Measurements from ENCODE around the gene EPB41L4A.

EPB41L4A gene

GRCh38 chr5:112160652-112161391 lies 258.3 kb downstream of the EPB41L4A start:
- ChIA-PET POLR2A (interaction anchor here (0.6 to 1.7 kb wide), 7 partner anchors 10 to 648 kb away, joined by 4 to 23 read pairs (median 4); partner anchors contain the start of genes EPB41L4A, NREP and STARD4), CTCF (interaction anchor here (0.6 to 2.8 kb wide), 10 partner anchors 9 to 709 kb away, joined by 3 to 16 read pairs (median 4); no protein-coding TSS in a partner anchor)
- peaks cover 29 to 46% of the 10 kb centered on the region in 2 experiments for H3K36me3 ChIP-seq (ENCODE audit: control insufficient read depth in 2 of 2, insufficient read depth in 1 of 2, low read length in 2 of 2)
- no peak for TF ChIP-seq GFI1B (tag by site-specific recombination; IDR thresholded peaks at IDR 0.05)
- TF ChIP-seq ZNF148 (tag by site-specific recombination; IDR thresholded peaks at IDR 0.05; ENCODE audit: borderline replicate concordance) = no peak
- peak; percentile 85 for TF ChIP-seq ZNF366 (tag by site-specific recombination; conservative IDR thresholded peaks at IDR 0.05)
- TF ChIP-seq ZNF558 (tag by site-specific recombination; IDR thresholded peaks at IDR 0.05) = no peak
- no peak for TF ChIP-seq ZNF792 (tag by site-specific recombination; IDR thresholded peaks at IDR 0.05)
- TF ChIP-seq ZNF2 (tag by site-specific recombination; IDR thresholded peaks at IDR 0.05) = peak; percentile 100
- peak; percentile 83 for TF ChIP-seq ZNF394 (tag by site-specific recombination; IDR thresholded peaks at IDR 0.05; ENCODE audit: borderline replicate concordance)
- TF ChIP-seq HOXC10 (CRISPR knock-in tag; IDR thresholded peaks at IDR 0.05) = no peak
- peak; percentile 87; the same call in 1 of the 2 replicates for TF ChIP-seq PBX3 (CRISPR knock-in tag; IDR thresholded peaks at IDR 0.05)
- TF ChIP-seq ZNF76 (tag by site-specific recombination; IDR thresholded peaks at IDR 0.05; ENCODE audit: borderline replicate concordance, low read depth) = peak; percentile 93
- TF ChIP-seq ZNF518A (tag by site-specific recombination; conservative IDR thresholded peaks at IDR 0.05; ENCODE audit: low read depth) = peak; percentile 52; the same call in 1 of the 2 replicates
- peak; percentile 91 for TF ChIP-seq SP3 (tag by site-specific recombination; IDR thresholded peaks at IDR 0.05)
- TF ChIP-seq ZNF580 (tag by site-specific recombination; IDR thresholded peaks at IDR 0.05) = peak; percentile 87
- TF ChIP-seq ZBTB26 (tag by site-specific recombination; optimal IDR thresholded peaks at IDR 0.05) = peak; percentile 33
- 0 out of 2 replicates have a peak, but pooled peaks have one; percentile 54 for TF ChIP-seq ZNF362 (tag by site-specific recombination; IDR thresholded peaks at IDR 0.05)
- no peak for TF ChIP-seq ZNF426 (tag by site-specific recombination; IDR thresholded peaks at IDR 0.05)
- peak; percentile 74; the same call in 1 of the 2 replicates for TF ChIP-seq SCRT2 (tag by site-specific recombination; IDR thresholded peaks at IDR 0.05)
- no peak for TF ChIP-seq MEIS1 (CRISPR knock-in tag; IDR thresholded peaks at IDR 0.05; ENCODE audit: borderline replicate concordance)
- peak; percentile 45; the same call in 1 of the 2 replicates for TF ChIP-seq ZSCAN4 (tag by site-specific recombination; IDR thresholded peaks at IDR 0.05)
- peak; percentile 91 for TF ChIP-seq ZSCAN30 (tag by site-specific recombination; IDR thresholded peaks at IDR 0.05)
- TF ChIP-seq ZNF449 (tag by site-specific recombination; IDR thresholded peaks at IDR 0.05) = 0 out of 2 replicates have a peak, but pooled peaks have one; percentile 14

More at GRCh38 chr5:112160652-112161391, 258.3 kb downstream of the EPB41L4A start:
- peak overlapping the region; percentile 75; the same call in 1 of the 2 replicates for H3K27ac ChIP-seq (ENCODE audit: extremely low read depth, low read depth, low read length)
- H3K4me1 ChIP-seq (ENCODE audit: control insufficient read depth, insufficient read depth, low read length) = peaks cover 5% of the 10 kb centered on the region
- no peaks in the 10 kb centered on the region for H3K9me3 ChIP-seq (ENCODE audit: control insufficient read depth, insufficient read depth, low read depth, low read length)
- H3K4me3 ChIP-seq (ENCODE audit: low read depth, low read length) = peak overlapping the region; percentile 90

Measured in HEK293 (cell line).